ENCODE results near the gene KIAA1671. TPM values are rescaled to one million over a fixed set of nuclear protein-coding genes. Genes with fewer than 3 reads are reported as not detected.

The KIAA1671 gene
- total and polyA plus RNA-seq, 9 of the 15 experiments (the other 6 are each of a cell fraction or from before 2014, with no cell fraction given), result under 0.01 to 0.11 (median 0.02) TPM; not detected in 5

- no peak overlapping the region for H3K27ac ChIP-seq (ENCODE audit: extremely low read depth, low read depth, low read length)
- H3K79me2 ChIP-seq (ENCODE audit: control insufficient read depth, insufficient read depth, low read length), result no peaks in the 10 kb centered on the region
- no peak overlapping the region for H3K9ac ChIP-seq (ENCODE audit: insufficient read depth in 1 of 2, low read depth in 2 of 2, low read length in 2 of 2)
- BruUV-seq (replicated peaks), result no TSS peak
- DNase-seq (ENCODE audit: extremely low read depth in 1 of 4, low spot score in 3 of 4), result no peak
- no peak overlapping the region for H2AFZ ChIP-seq (ENCODE audit: low read depth, low read length)
- H4K20me1 ChIP-seq (replicated peaks; ENCODE audit: control insufficient read depth, insufficient read depth, low read length), result no peaks in the 10 kb centered on the region
- no peaks in the 10 kb centered on the region for H3K36me3 ChIP-seq (ENCODE audit: control insufficient read depth, insufficient read depth, low read length)
- POLR2A ChIA-PET, result interaction anchor here (0.7 to 1.1 kb wide), 3 partner anchors 12 to 21 kb away, joined by 3 to 4 read pairs (median 3); no protein-coding TSS in a partner anchor
- no peaks in the 10 kb centered on the region for H3K9me1 ChIP-seq (ENCODE audit: control insufficient read depth, insufficient read depth, low read length)
- in situ Hi-C loops (cut with MboI), result no loop called here
- no peaks in the 10 kb centered on the region for H3K4me1 ChIP-seq (replicated peaks in 1 of 2; ENCODE audit: control insufficient read depth in 2 of 2, insufficient read depth in 2 of 2, low read length in 2 of 2)
- CTCF ChIA-PET (ENCODE audit: low intra/inter-chr PET ratio), result no interaction called here
- H3K9me3 ChIP-seq (replicated peaks; ENCODE audit: control insufficient read depth, insufficient read depth, low read depth, low read length), result no peaks in the 10 kb centered on the region
- H3K27me3 ChIP-seq (ENCODE audit: control insufficient read depth in 2 of 2, insufficient read depth in 2 of 2, low read length in 2 of 2), result no peaks in the 10 kb centered on the region; a peak in 2 of 5 replicates
- WGBS (ENCODE audit: insufficient coverage, low coverage, missing lambda C conversion rate), result 0% methylated on average over 1 of the region's 1 CpG
- intact Hi-C loops (cut with micrococcal nuclease), result no loop called here
- H3K4me2 ChIP-seq (ENCODE audit: insufficient read depth, low read length), result no peak overlapping the region
- no peak for FAIRE-seq
- no peak for ATAC-seq
- TF ChIP-seq ZFP36 (IDR thresholded peaks at IDR 0.05; ENCODE audit: low read depth, low read length, partially characterized antibody) (peak; percentile 39), E2F1 (CRISPR knock-in tag; IDR thresholded peaks at IDR 0.05) (no peak), RBM25 (IDR thresholded peaks at IDR 0.05; ENCODE audit: low read depth, low read length, severe bottlenecking) (peak; percentile 52), PTBP1 (IDR thresholded peaks at IDR 0.05; ENCODE audit: low read depth, low read length) (no peak)
- no peak overlapping the region for H3K4me3 ChIP-seq
Measured at GRCh38 chr22:25126510-25126909, 174.0 kb downstream of the KIAA1671 start.

DNA sequence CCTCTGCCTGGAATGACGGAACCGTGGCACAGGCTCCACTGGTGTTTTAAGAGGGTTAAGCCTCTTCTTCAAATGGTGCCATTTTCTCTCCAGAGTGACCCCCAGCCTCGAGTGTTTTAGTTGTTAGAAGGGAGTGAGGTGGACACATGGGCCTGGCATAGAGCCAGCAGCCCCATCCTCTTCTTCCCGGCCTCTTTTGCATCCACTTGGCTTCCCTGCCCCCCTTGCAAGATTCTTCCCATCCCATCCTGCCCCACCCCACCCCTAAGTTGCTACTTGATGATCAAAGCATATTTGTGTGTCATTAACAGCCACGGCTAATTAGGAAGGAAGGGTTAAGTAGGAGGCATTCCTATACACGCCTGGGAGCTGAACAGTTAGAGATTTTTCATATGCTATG, 174.8 kb downstream of the KIAA1671 start:
- intact Hi-C loops (cut with micrococcal nuclease), result no loop called here
- H3K4me2 ChIP-seq (ENCODE audit: insufficient read depth, low read length), result no peak overlapping the region
- H3K9me1 ChIP-seq (ENCODE audit: control insufficient read depth, insufficient read depth, low read length), result no peaks in the 10 kb centered on the region
- H4K20me1 ChIP-seq (replicated peaks; ENCODE audit: control insufficient read depth, insufficient read depth, low read length), result no peaks in the 10 kb centered on the region
- no peak for DNase-seq (ENCODE audit: extremely low read depth in 1 of 4, low spot score in 3 of 4)
- no peak overlapping the region for H2AFZ ChIP-seq (ENCODE audit: low read depth, low read length)
- H3K4me1 ChIP-seq (replicated peaks in 1 of 2; ENCODE audit: control insufficient read depth in 2 of 2, insufficient read depth in 2 of 2, low read length in 2 of 2), result no peaks in the 10 kb centered on the region
- TF ChIP-seq GABPB1 (CRISPR knock-in tag; IDR thresholded peaks at IDR 0.05), result no peak
- peak; percentile 59 for TF ChIP-seq NFIC (IDR thresholded peaks at IDR 0.05)
- H3K27ac ChIP-seq (ENCODE audit: extremely low read depth, low read depth, low read length), result no peak overlapping the region
- no peak overlapping the region for H3K9ac ChIP-seq (ENCODE audit: insufficient read depth in 1 of 2, low read depth in 2 of 2, low read length in 2 of 2)
- H3K79me2 ChIP-seq (ENCODE audit: control insufficient read depth, insufficient read depth, low read length), result no peaks in the 10 kb centered on the region
- in situ Hi-C loops (cut with MboI), result no loop called here
- ChIA-PET CTCF (ENCODE audit: low intra/inter-chr PET ratio) (no interaction called here), POLR2A (interaction anchor here (0.6 kb wide), 1 partner anchor 438 kb away, joined by 3 read pairs; no protein-coding TSS in a partner anchor)
- H3K36me3 ChIP-seq (ENCODE audit: control insufficient read depth, insufficient read depth, low read length), result no peaks in the 10 kb centered on the region
- no peak overlapping the region for H3K4me3 ChIP-seq
- no peaks in the 10 kb centered on the region; a peak in 2 of 5 replicates for H3K27me3 ChIP-seq (ENCODE audit: control insufficient read depth in 2 of 2, insufficient read depth in 2 of 2, low read length in 2 of 2)
- FAIRE-seq, result no peak
- BruUV-seq (replicated peaks), result no TSS peak
- WGBS (ENCODE audit: insufficient coverage, low coverage, missing lambda C conversion rate), result 0% methylated on average over 5 of the region's 6 CpGs
- no peaks in the 10 kb centered on the region for H3K9me3 ChIP-seq (replicated peaks; ENCODE audit: control insufficient read depth, insufficient read depth, low read depth, low read length)
- no peak for ATAC-seq
